ENCODE measurements around the gene SLC38A7.
"Not testable (repeated sequence)": the region's sequence is repeated elsewhere in the genome, so short reads cannot be mapped to it uniquely, and the experiment has no call there.

Gene SLC38A7

GRCh38 chr16:58661199-58661830, 23.3 kb downstream of the SLC38A7 start:
- DNase-seq (ENCODE audit: low read depth): peak; percentile 62
- peak; percentile 73 for TF ChIP-seq CTCF (IDR thresholded peaks at IDR 0.05; ENCODE audit: control insufficient read depth, insufficient read depth, low read depth, low read length, missing control alignments)

DNA sequence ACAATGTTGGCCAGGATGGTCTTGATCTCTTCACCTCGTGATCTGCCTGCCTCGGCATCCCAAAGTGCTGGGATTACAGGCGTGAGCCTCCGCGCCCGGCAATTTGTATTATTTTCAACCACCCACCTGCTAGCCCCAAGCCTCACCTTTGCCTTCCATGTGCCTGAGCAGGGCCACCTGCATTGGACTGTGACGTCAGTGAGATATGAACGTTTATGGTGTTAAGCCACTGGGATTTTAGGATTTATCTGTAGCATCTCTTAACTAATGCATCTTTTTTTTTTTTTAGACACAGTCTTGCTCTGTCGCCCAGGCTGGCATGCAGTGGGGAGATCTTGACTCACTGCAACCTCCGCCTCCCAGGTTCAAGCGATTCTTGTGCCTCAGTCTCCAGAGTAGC, 24.7 kb downstream of the SLC38A7 start:
- not testable (repeated sequence) for H3K4me3 ChIP-seq (ENCODE audit: control insufficient read depth, low read depth, low read length); DNase-seq (ENCODE audit: low read depth)

More at GRCh38 chr16:58661199-58661830, 23.3 kb downstream of the SLC38A7 start:
- no peak overlapping the region for H3K4me3 ChIP-seq (ENCODE audit: control insufficient read depth, low read depth, low read length)

DNA sequence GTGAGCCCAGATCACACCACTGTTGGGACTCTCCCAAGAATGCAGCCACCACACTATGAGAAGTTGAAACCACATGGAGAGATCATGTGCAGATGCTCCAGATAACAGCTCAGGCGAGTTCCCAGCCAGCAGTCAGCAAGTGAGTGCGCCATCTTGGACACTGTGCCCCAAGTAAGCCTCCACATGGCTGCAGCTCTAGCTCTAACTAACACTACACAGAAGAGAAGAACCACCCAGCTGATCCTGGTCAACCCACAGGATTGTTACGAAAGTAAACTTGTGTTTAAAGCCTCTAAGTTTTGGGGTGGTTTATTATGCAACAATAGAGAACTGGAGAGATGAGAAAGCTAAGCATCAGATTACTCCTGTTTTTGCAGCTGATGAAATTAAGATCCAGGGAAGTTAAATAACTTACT, 25.8 kb downstream of the SLC38A7 start:
- no peak overlapping the region for H3K4me3 ChIP-seq (ENCODE audit: control insufficient read depth, low read depth, low read length)
- DNase-seq (ENCODE audit: low read depth): no peak
- no peak for TF ChIP-seq CTCF (IDR thresholded peaks at IDR 0.05; ENCODE audit: control insufficient read depth, insufficient read depth, low read depth, low read length, missing control alignments)

DNA sequence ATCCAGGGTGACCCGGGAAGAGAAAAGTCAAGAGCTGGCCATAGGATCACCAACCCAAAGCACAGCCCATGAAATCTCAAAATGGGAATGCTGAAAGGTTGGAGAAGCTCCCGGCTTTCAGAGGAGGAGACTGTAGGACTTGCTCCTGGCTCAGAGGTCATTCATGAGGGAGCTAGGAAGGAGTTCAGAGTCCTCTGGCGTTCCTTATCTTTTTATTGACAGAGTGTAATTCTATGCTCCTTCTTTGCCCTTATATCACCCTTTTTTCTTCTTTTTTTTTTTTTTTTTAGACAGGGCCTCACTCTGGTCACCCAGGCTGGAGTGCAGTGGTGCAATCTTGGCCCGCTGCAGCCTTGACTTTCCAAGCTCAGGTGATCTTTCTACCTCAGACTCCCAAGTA, 27.7 kb downstream of the SLC38A7 start:
- DNase-seq (ENCODE audit: low read depth): no peak
- TF ChIP-seq CTCF (IDR thresholded peaks at IDR 0.05; ENCODE audit: control insufficient read depth, insufficient read depth, low read depth, low read length, missing control alignments): no peak
- H3K4me3 ChIP-seq (ENCODE audit: control insufficient read depth, low read depth, low read length): no peak overlapping the region

DNA sequence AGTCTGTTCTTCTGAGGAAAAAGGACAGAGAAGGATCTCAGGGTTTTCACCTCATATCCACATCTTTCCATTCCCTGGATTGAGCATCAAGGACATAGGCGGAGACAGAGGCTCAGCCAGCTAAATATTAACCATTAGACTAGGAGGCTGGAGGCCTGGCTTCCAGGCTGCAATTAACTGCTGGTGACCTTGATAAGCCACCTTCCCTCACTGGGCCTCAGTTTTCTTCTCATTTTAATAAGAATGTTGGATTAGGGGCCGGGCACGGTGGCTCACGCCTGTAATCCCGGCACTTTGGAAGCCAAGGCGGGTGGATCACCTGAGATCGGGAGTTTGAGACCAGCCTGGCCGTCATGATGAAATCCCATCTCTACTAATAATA, 29.4 kb downstream of the SLC38A7 start:
- DNase-seq (ENCODE audit: low read depth): no peak
- no peak overlapping the region for H3K4me3 ChIP-seq (ENCODE audit: control insufficient read depth, low read depth, low read length)
- no peak for TF ChIP-seq CTCF (IDR thresholded peaks at IDR 0.05; ENCODE audit: control insufficient read depth, insufficient read depth, low read depth, low read length, missing control alignments)

DNA sequence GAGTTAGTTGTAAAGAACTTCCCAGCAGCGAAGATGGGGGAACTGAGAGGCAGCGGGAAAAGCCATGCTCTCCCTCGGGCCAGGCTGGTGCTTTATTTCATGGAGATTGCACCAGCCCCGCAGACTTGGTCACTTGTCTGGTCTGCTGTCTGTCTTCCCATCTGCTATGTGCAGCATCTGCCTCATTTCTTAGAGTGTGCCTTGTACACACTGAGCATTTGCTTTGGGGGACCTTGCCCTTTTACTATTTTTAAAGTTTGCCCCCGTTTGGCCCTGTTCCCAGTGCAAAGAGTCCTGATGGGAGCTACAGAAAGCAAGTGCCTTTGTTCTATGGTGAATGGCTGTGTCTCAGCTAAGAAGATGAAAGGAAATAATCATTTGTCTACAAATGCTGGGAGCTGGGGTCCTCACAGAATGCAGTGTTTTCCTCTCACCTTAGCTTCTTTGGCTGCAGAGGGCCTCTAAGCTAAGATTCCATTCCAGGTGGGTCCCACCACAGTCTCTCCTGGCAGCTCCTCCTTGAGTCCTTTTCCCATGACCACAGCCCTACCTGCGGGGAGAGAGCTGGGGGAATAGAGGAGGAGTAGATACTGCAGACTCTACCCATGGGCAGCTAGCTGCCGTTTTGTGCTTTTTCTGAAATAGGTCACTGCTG, 29.9 kb downstream of the SLC38A7 start:
- DNase-seq (ENCODE audit: low read depth): no peak
- no peak for TF ChIP-seq CTCF (IDR thresholded peaks at IDR 0.05; ENCODE audit: control insufficient read depth, insufficient read depth, low read depth, low read length, missing control alignments)
- no peak overlapping the region for H3K4me3 ChIP-seq (ENCODE audit: control insufficient read depth, low read depth, low read length)

DNA sequence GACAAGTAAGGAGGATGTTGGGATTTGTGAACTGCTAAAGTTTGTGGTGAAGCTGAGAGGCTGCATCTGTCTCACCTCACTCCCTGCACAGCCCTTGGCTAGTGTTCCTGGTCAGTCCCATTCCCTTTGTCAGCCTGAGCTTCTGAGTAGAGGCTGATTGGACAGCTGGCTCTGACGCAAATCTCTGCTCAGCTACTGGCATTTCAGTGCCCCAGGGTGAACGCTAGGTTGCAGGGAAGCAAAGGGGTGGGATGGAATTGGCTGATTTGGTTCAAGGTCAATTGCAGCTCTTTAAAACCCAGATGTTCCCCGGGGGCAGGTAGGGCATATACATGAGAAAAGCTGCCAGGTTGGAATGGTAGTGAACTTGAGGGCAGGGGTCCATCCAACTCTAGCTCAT, 31.8 kb downstream of the SLC38A7 start:
- no peak for DNase-seq (ENCODE audit: low read depth)
- no peak for TF ChIP-seq CTCF (IDR thresholded peaks at IDR 0.05; ENCODE audit: control insufficient read depth, insufficient read depth, low read depth, low read length, missing control alignments)
- no peak overlapping the region for H3K4me3 ChIP-seq (ENCODE audit: control insufficient read depth, low read depth, low read length)

All from AG09309 (cell line).